Common myeloid progenitor, CD34-positive (primary cell): Measurements from ENCODE around the gene EXOC2.

ENCODE experiments used
- CTCF ChIA-PET: fragments of 350-600 bp; sonication (Branson Sonifier 250); formaldehyde crosslinking; loops from one replicate; lab custom pipeline; 2021; ENCODE audit warnings: antibody characterized with exemption; lab: Charles Lee
- POLR2A ChIA-PET: fragments of 350-600 bp; sonication (Branson Sonifier 250); formaldehyde crosslinking; loops from one replicate; lab custom pipeline; 2021; ENCODE audit warnings: antibody characterized with exemption; lab: Charles Lee
- DNase-seq, 3 donors: peaks; one replicate each; pipeline versions ENCODE4 v3.0.0 to v3.0.0-alpha.2; 2013
- H3K27ac ChIP-seq, 2 experiments: 1 replicate in 1 of 2; 2 replicates in 1 of 2; pipeline ENCODE4 v1.7.0; 2013; ENCODE audit warnings: inconsistent platforms in 2 of 2, low read length in 2 of 2, mild to moderate bottlenecking in 2 of 2, low read depth in 1 of 2, moderate library complexity in 1 of 2; ENCODE audit not compliant: severe bottlenecking in 2 of 2, insufficient read depth in 1 of 2, poor library complexity in 1 of 2
- H3K27me3 ChIP-seq, 5 experiments: replicated peaks in 2 of 5; 1 replicate in 3 of 5; 2 replicates in 2 of 5; pipeline versions ENCODE4 v1.6.1 to v1.7.0; 2013; ENCODE audit warnings: low read length in 4 of 5, mild to moderate bottlenecking in 2 of 5, moderate library complexity in 2 of 5, inconsistent platforms in 1 of 5; ENCODE audit not compliant: insufficient read depth in 5 of 5, control insufficient read depth in 4 of 5
- H3K36me3 ChIP-seq, 4 experiments: 1 replicate in 2 of 4; 2 replicates in 2 of 4; pipeline versions ENCODE4 v1.6.1 to v1.7.0; 2013; ENCODE audit warnings: low read length in 3 of 4, control low read depth in 1 of 4, mild to moderate bottlenecking in 1 of 4; ENCODE audit not compliant: control insufficient read depth in 4 of 4, insufficient read depth in 4 of 4
- H3K4me1 ChIP-seq, 4 experiments: 1 replicate in 3 of 4; 2 replicates in 1 of 4; pipeline versions ENCODE4 v1.6.1 to v1.7.1; 2013; ENCODE audit warnings: low read length in 3 of 4, mild to moderate bottlenecking in 3 of 4, control low read depth in 1 of 4, inconsistent platforms in 1 of 4, moderate library complexity in 1 of 4; ENCODE audit not compliant: control insufficient read depth in 4 of 4, insufficient read depth in 4 of 4; ENCODE audit errors: control extremely low read depth in 1 of 4
- H3K4me3 ChIP-seq, 7 experiments: 1 replicate in 4 of 7; 2 replicates in 3 of 7; pipeline versions ENCODE4 v1.5.1 to v1.7.0; 2013; ENCODE audit warnings: mild to moderate bottlenecking in 7 of 7, low read length in 6 of 7, moderate library complexity in 6 of 7, inconsistent platforms in 2 of 7, low read depth in 2 of 7, control low read depth in 1 of 7; ENCODE audit not compliant: insufficient read depth in 4 of 7, control insufficient read depth in 1 of 7; ENCODE audit errors: extremely low read depth in 1 of 7
- H3K9me3 ChIP-seq, 5 experiments: 1 replicate in 4 of 5; 2 replicates in 1 of 5; pipeline versions ENCODE4 v1.6.1 to v1.7.1; 2013; ENCODE audit warnings: low read length in 4 of 5, mild to moderate bottlenecking in 2 of 5, inconsistent platforms in 1 of 5, low read depth in 1 of 5, moderate library complexity in 1 of 5; ENCODE audit not compliant: control insufficient read depth in 4 of 5, insufficient read depth in 2 of 5; ENCODE audit errors: control extremely low read depth in 1 of 5
- WGBS: methylation state at CpG from one replicate; pipeline ENCODE4 v1.1.5; 2013; ENCODE audit not compliant: insufficient coverage; 5-methylcytosine and 5-hydroxymethylcytosine counted together

Gene EXOC2

DNA sequence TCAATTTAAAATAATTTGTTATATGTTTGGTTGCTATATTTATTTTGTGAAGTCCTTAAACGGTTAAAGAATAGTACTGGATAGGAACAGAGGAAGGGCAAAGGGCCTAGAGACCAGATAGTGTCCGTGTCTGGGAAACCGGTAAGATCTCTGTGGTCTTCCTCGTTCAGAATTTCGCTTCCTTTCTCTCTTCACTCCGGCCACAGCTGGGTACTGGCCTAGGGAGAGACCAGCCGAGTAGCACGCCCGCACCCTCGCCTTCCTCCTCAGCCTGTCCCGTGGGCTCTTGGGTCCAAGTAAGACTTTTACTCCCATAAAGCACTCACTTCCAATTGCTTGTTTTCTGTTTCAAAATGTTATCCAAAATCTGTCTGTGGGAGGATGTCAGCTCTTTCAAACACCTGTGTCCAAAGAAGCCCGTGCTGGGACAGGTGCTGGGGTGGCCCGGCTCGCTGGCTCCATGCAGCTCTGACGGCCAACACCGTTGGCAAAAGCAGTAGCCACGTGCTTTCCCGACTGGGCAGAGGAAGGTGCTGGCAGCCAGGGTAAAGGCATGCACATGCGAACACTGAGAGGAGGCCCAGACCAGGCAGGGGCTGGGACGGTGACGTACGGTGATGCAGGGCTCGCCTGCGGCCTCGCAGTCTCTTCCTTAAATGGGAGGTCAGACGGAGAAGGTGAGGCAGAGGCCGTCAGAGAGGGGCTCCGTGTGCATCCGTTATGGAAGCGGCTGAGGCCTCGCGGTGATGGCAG, 189.2 kb downstream of the EXOC2 start:
- 96% methylated on average over 27 of the region's 32 CpGs for WGBS
- Histone ChIP-seq H3K36me3 (peaks cover 0 to 13% (median 5%) of the 10 kb centered on the region in 4 experiments), H3K27me3 (no peaks in the 10 kb centered on the region), H3K27ac (no peak overlapping the region), H3K9me3 (no peaks in the 10 kb centered on the region), H3K4me3 (no peak overlapping the region), H3K4me1 (peaks cover 5 to 13% (median 8%) of the 10 kb centered on the region in 4 experiments)
- no peak for DNase-seq
- CTCF ChIA-PET, result no interaction called here
- POLR2A ChIA-PET, result no interaction called here

- ChIA-PET POLR2A (interaction anchor here (0.6 kb wide), 1 partner anchor 99 kb away, joined by 11 read pairs; no protein-coding TSS in a partner anchor), CTCF (interaction anchor here (0.6 kb wide), 1 partner anchor 933 kb away, joined by 4 read pairs; no protein-coding TSS in a partner anchor)
- Histone ChIP-seq H3K36me3 (peaks cover 0 to 14% (median 7%) of the 10 kb centered on the region in 4 experiments), H3K27ac (no peak overlapping the region), H3K9me3 (no peaks in the 10 kb centered on the region), H3K27me3 (no peaks in the 10 kb centered on the region), H3K4me3 (no peak overlapping the region), H3K4me1 (peaks cover 5 to 16% (median 10%) of the 10 kb centered on the region in 4 experiments)
- no CpG with 5 or more reads among the region's 7 CpGs for WGBS
- no peak for DNase-seq
Observed at GRCh38 chr6:502761-503160, 190.2 kb downstream of the EXOC2 start.

DNA sequence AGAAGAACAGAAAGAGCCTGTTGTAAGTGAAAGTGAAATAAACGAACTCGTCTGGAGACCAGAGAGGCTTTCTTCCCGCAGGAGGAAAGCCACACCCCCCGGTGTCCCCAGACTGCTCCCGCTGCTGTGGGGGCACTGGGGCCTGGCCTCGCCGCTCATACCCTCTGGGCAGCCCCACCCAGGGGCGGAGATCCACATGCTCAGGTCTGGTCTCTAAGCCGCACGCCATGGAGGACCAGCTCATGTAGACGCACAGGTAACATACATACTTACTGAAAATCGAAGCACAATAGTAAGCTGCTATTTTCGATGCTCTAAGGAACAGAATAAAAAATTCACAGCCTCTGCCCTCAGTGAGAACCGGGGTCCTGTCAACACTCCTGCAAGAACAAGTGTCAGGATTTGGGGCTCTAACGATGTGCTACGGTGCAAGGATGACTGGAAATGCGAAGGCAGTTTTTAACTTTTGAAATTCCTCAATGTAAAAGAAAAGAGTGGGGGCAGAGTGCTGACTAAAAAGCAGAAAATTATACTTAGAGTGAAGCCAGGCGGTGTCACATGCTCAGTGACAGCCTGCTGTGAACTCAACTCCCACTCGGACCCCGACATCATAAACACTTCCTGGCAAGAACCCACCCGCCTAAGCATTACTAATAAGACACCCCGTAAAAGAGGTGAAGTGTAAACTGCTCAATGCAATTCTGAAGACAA, 190.9 kb downstream of the EXOC2 start:
- POLR2A ChIA-PET, result no interaction called here
- Histone ChIP-seq H3K27me3 (no peaks in the 10 kb centered on the region), H3K9me3 (no peaks in the 10 kb centered on the region), H3K4me1 (peaks cover 5 to 16% (median 10%) of the 10 kb centered on the region in 4 experiments), H3K27ac (no peak overlapping the region), H3K36me3 (peaks cover 0 to 14% (median 8%) of the 10 kb centered on the region in 4 experiments), H3K4me3 (no peak overlapping the region)
- no peak for DNase-seq
- CTCF ChIA-PET, result interaction anchor here (0.5 kb wide), 1 partner anchor 896 kb away, joined by 3 read pairs; no protein-coding TSS in a partner anchor
- 95% methylated on average over 20 of the region's 22 CpGs for WGBS

GRCh38 chr6:499617-500016, 193.3 kb downstream of the EXOC2 start:
- POLR2A ChIA-PET, result no interaction called here
- Histone ChIP-seq H3K4me3 (no peak overlapping the region), H3K27ac (no peak overlapping the region), H3K36me3 (peaks cover 5 to 20% (median 8%) of the 10 kb centered on the region in 4 experiments), H3K9me3 (no peaks in the 10 kb centered on the region), H3K4me1 (peaks cover 5 to 16% (median 10%) of the 10 kb centered on the region in 4 experiments), H3K27me3 (no peaks in the 10 kb centered on the region)
- DNase-seq, result peak in 2 of 3 donors; percentile 26 to 33
- CTCF ChIA-PET, result no interaction called here
- WGBS, result no CpG with 5 or more reads among the region's 3 CpGs

- H3K27me3 ChIP-seq, result no peaks in the 10 kb centered on the region
- no peaks in the 10 kb centered on the region for H3K9me3 ChIP-seq
- DNase-seq, result peak in 2 of 3 donors; percentile 42 to 52
- ChIA-PET POLR2A (no interaction called here), CTCF (interaction anchor here (0.9 to 2.1 kb wide), 2 partner anchors 19 to 90 kb away, joined by 4 read pairs; no protein-coding TSS in a partner anchor)
- H3K4me3 ChIP-seq, result no peak overlapping the region
- peaks cover 5 to 16% (median 10%) of the 10 kb centered on the region in 4 experiments for H3K4me1 ChIP-seq
- H3K27ac ChIP-seq, result no peak overlapping the region
- H3K36me3 ChIP-seq, result peaks cover 2 to 21% (median 6%) of the 10 kb centered on the region in 4 experiments
- 63% methylated on average over 7 of the region's 9 CpGs for WGBS
Observed at GRCh38 chr6:498795-499231, 194.1 kb downstream of the EXOC2 start.

DNA sequence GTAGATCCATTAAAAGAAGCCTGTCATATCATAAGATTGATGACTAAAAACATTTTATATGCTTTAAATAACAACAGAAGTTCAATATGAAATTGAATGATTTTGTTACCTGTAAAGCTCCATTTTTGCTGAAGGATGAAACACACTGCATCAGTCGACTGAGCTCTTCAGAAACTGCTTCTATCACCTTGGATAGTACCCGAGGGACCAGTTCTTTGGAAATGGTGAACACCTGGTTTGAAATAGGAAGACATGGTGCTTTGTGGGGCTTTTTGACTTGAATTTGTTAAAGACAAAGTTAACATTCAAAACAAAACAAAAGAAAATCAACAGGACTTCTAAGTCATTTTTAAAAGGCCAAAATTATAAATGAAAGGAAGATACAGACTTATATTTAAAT, 195.7 kb downstream of the EXOC2 start:
- Histone ChIP-seq H3K4me3 (no peak overlapping the region), H3K9me3 (peaks cover 0 to 3% (median 0%) of the 10 kb centered on the region in 5 experiments), H3K27me3 (no peaks in the 10 kb centered on the region), H3K36me3 (peaks cover 0 to 24% (median 6%) of the 10 kb centered on the region in 4 experiments), H3K4me1 (peaks cover 5 to 16% (median 10%) of the 10 kb centered on the region in 4 experiments), H3K27ac (no peak overlapping the region)
- WGBS, result 80% methylated on average over 1 of the region's 2 CpGs
- CTCF ChIA-PET, result interaction anchor here (2.1 kb wide), 1 partner anchor 20 kb away, joined by 4 read pairs; no protein-coding TSS in a partner anchor
- DNase-seq, result no peak
- POLR2A ChIA-PET, result no interaction called here
